HepG2 (cell line): ENCODE measurements around the gene FSD1. TPM values are rescaled to one million over a fixed set of nuclear protein-coding genes. Genes with fewer than 3 reads are reported as not detected.

ENCODE experiments used
- CCAR2 ChIP-seq: fragments of 200-400 bp; formaldehyde crosslinking; optimal IDR thresholded peaks from 2 replicates; pipeline ENCODE3; 2018; ENCODE audit warnings: low read depth, mild to moderate bottlenecking, low read length, moderate library complexity
- ISL2 ChIP-seq: sonication (generic); formaldehyde crosslinking; IDR thresholded peaks from 2 replicates; pipeline ENCODE4 v1.5.0; 2020; ENCODE audit warnings: missing genetic modification reagents
- KDM1A ChIP-seq: IDR thresholded peaks from 2 replicates; pipeline ENCODE4 v1.6.1; 2016; ENCODE audit warnings: missing compliant biosample characterization
- NCOR1 ChIP-seq: fragments of 200-600 bp; sonication (generic); IDR thresholded peaks from 2 replicates; pipeline ENCODE4 v1.7.0; 2017; ENCODE audit warnings: antibody characterized with exemption, low read length, borderline replicate concordance
- NR2F1 ChIP-seq, 2 experiments: fragments of 450-650 bp in 1 of 2; formaldehyde crosslinking in 1 of 2; IDR thresholded peaks; 2 replicates each; pipeline versions ENCODE4 v1.5.0 to v1.6.1; 2016 to 2020; ENCODE audit warnings: mild to moderate bottlenecking in 1 of 2, missing compliant biosample characterization in 1 of 2, missing genetic modification reagents in 1 of 2, moderate library complexity in 1 of 2
- RFX3 ChIP-seq: IDR thresholded peaks from 2 replicates; pipeline ENCODE4 v1.6.1; 2016; ENCODE audit warnings: missing biosample characterization, missing genetic modification reagents
- SMARCC2 ChIP-seq: fragments of 450-650 bp; IDR thresholded peaks from 2 replicates; pipeline ENCODE4 v1.6.1; 2017; ENCODE audit warnings: antibody characterized with exemption, mild to moderate bottlenecking
- ZBTB4 ChIP-seq: sonication (generic); formaldehyde crosslinking; IDR thresholded peaks from 2 replicates; pipeline ENCODE4 v1.4.0; 2020; ENCODE audit warnings: missing genetic modification reagents, mild to moderate bottlenecking, borderline replicate concordance
- ZBTB8A ChIP-seq: sonication (generic); formaldehyde crosslinking; IDR thresholded peaks from 2 replicates; pipeline ENCODE4 v1.4.0; 2020; ENCODE audit warnings: mild to moderate bottlenecking, low read depth, missing genetic modification reagents, borderline replicate concordance
- ZFP37 ChIP-seq: sonication (generic); formaldehyde crosslinking; IDR thresholded peaks from 2 replicates; pipeline ENCODE4 v1.4.0; 2020; ENCODE audit warnings: missing genetic modification reagents, borderline replicate concordance
- ZNF276 ChIP-seq: sonication (generic); formaldehyde crosslinking; IDR thresholded peaks from 2 replicates; pipeline ENCODE4 v1.4.0; 2020; ENCODE audit warnings: mild to moderate bottlenecking, low read depth, missing genetic modification reagents
- ZNF296 ChIP-seq: sonication (generic); formaldehyde crosslinking; conservative IDR thresholded peaks from 2 replicates; pipeline ENCODE4 v1.5.0; 2020; ENCODE audit warnings: mild to moderate bottlenecking, missing genetic modification reagents
- ZNF337 ChIP-seq: sonication (generic); formaldehyde crosslinking; IDR thresholded peaks from 2 replicates; pipeline ENCODE4 v1.5.1; 2020; ENCODE audit warnings: missing genetic modification reagents, low read depth, mild to moderate bottlenecking, borderline replicate concordance
- ZNF33A ChIP-seq: sonication (generic); formaldehyde crosslinking; IDR thresholded peaks from 2 replicates; pipeline ENCODE4 v1.5.1; 2020; ENCODE audit warnings: missing genetic modification reagents, mild to moderate bottlenecking, moderate library complexity, borderline replicate concordance
- ZNF530 ChIP-seq: sonication (generic); formaldehyde crosslinking; IDR thresholded peaks from 2 replicates; pipeline ENCODE4 v1.5.0; 2020; ENCODE audit warnings: low read depth, mild to moderate bottlenecking, missing genetic modification reagents
- ZNF616 ChIP-seq: sonication (generic); formaldehyde crosslinking; IDR thresholded peaks from 2 replicates; pipeline ENCODE4 v1.5.0; 2020; ENCODE audit warnings: low read depth, mild to moderate bottlenecking, missing genetic modification reagents
- ZNF777 ChIP-seq: sonication (generic); formaldehyde crosslinking; IDR thresholded peaks from 2 replicates; pipeline ENCODE4 v1.4.0; 2020; ENCODE audit warnings: missing genetic modification reagents
- ZNF839 ChIP-seq: sonication (generic); formaldehyde crosslinking; IDR thresholded peaks from 2 replicates; pipeline ENCODE4 v1.4.0; 2020; ENCODE audit warnings: missing genetic modification reagents, mild to moderate bottlenecking, borderline replicate concordance
- polyA plus RNA-seq, 8 experiments: library from polyadenylated mRNA; depleted of rRNA in 3 of 8; stranded (reverse) in 7 of 8; unstranded in 1 of 8; fragments of >200 nt; fragmentation: Illumina TruSeq in 4 of 8; extraction: Trizol in 4 of 8; gene quantifications; 2 replicates each; pipeline versions ENCODE4 v1.2.1 to v1.2.3, GENCODE V29; 2011 to 2016; ENCODE audit warnings: low read depth in 4 of 8, missing spikeins in 1 of 8, mixed read lengths in 1 of 8; ENCODE audit not compliant: insufficient read depth in 1 of 8
- total RNA-seq, 5 experiments: library from RNA; depleted of rRNA; stranded (reverse); fragments of >200 nt; fragmentation: Illumina TruSeq; extraction: Trizol; gene quantifications; 2 replicates each; pipeline ENCODE4 v1.2.3, GENCODE V29; 2016; ENCODE audit warnings: low read depth in 1 of 5
- TF ChIP-seq, protein P1 (sequence below): sonication (generic); formaldehyde crosslinking; IDR thresholded peaks from 2 replicates; pipeline ENCODE4 v1.9.0; 2022; ENCODE audit warnings: low read depth, missing genetic modification reagents
- TF ChIP-seq, protein P2 (sequence below): sonication (generic); formaldehyde crosslinking; IDR thresholded peaks from 2 replicates; pipeline ENCODE4 v1.5.0; 2020; ENCODE audit warnings: mild to moderate bottlenecking, missing genetic modification reagents

Gene FSD1
- total and polyA plus RNA-seq, 2 of the 13 experiments (the other 11 are each of a cell fraction or from before 2014, with no cell fraction given), result 0.29 to 0.66 TPM

- TF ChIP-seq, protein P1, sequence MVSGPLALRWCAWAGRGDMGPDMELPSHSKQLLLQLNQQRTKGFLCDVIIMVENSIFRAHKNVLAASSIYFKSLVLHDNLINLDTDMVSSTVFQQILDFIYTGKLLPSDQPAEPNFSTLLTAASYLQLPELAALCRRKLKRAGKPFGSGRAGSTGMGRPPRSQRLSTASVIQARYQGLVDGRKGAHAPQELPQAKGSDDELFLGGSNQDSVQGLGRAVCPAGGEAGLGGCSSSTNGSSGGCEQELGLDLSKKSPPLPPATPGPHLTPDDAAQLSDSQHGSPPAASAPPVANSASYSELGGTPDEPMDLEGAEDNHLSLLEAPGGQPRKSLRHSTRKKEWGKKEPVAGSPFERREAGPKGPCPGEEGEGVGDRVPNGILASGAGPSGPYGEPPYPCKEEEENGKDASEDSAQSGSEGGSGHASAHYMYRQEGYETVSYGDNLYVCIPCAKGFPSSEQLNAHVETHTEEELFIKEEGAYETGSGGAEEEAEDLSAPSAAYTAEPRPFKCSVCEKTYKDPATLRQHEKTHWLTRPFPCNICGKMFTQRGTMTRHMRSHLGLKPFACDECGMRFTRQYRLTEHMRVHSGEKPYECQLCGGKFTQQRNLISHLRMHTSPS, result no peak
- TF ChIP-seq ZBTB4 (CRISPR knock-in tag), result peak; percentile 37; the same call in 1 of the 2 replicates
- TF ChIP-seq CCAR2, result no peak
- no peak for TF ChIP-seq ZNF276
- peak; percentile 14; the same call in 1 of the 2 replicates for TF ChIP-seq NCOR1
- peak; percentile 51; the same call in 1 of the 2 replicates for TF ChIP-seq ISL2 (CRISPR knock-in tag)
- no peak for TF ChIP-seq RFX3
- TF ChIP-seq ZFP37 (CRISPR knock-in tag), result no peak
- TF ChIP-seq KDM1A, result no peak
- no peak for TF ChIP-seq ZNF337
- no peak for TF ChIP-seq ZNF839 (CRISPR knock-in tag)
- TF ChIP-seq, protein P2, sequence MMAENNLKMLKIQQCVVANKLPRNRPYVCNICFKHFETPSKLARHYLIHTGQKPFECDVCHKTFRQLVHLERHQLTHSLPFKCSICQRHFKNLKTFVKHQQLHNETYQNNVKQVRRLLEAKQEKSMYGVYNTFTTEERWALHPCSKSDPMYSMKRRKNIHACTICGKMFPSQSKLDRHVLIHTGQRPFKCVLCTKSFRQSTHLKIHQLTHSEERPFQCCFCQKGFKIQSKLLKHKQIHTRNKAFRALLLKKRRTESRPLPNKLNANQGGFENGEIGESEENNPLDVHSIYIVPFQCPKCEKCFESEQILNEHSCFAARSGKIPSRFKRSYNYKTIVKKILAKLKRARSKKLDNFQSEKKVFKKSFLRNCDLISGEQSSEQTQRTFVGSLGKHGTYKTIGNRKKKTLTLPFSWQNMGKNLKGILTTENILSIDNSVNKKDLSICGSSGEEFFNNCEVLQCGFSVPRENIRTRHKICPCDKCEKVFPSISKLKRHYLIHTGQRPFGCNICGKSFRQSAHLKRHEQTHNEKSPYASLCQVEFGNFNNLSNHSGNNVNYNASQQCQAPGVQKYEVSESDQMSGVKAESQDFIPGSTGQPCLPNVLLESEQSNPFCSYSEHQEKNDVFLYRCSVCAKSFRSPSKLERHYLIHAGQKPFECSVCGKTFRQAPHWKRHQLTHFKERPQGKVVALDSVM (CRISPR knock-in tag), result peak; percentile 77
- TF ChIP-seq ZBTB8A (CRISPR knock-in tag), result no peak
- TF ChIP-seq ZNF777 (CRISPR knock-in tag), result peak; percentile 11; the same call in 1 of the 2 replicates
- TF ChIP-seq SMARCC2, result no peak
- TF ChIP-seq ZNF530 (CRISPR knock-in tag), result peak; percentile 83; the same call in 1 of the 2 replicates
- TF ChIP-seq ZNF296 (CRISPR knock-in tag), result peak; percentile 89
- TF ChIP-seq ZNF33A (CRISPR knock-in tag), result no peak; the same call in 1 of the 2 replicates
- peak; percentile 71 for TF ChIP-seq ZNF616 (CRISPR knock-in tag)
- TF ChIP-seq NR2F1 (CRISPR knock-in tag; IDR thresholded peaks at IDR 0.05), result no peak
Measured at GRCh38 chr19:4342615-4343369, 38.4 kb downstream of the FSD1 start (continued).
